Measurements from ENCODE around the gene CADM1. TPM values are rescaled to one million over a fixed set of nuclear protein-coding genes. Genes with fewer than 3 reads are reported as not detected.

Gene CADM1
- total and polyA plus RNA-seq, 8 donors: 0.58 to 29.7 (median 5.3) TPM

- H3K9me3 ChIP-seq: no peaks in the 10 kb centered on the region
- no peak overlapping the region for H3K27ac ChIP-seq
- no peak for TF ChIP-seq CTCF (IDR thresholded peaks at IDR 0.05)
- H3K27me3 ChIP-seq: no peaks in the 10 kb centered on the region
- intact Hi-C loops (cut with DNase I; ENCODE audit: low total_unique reads): no loop called here
- H3K4me1 ChIP-seq: peaks cover 0 to 7% (median 0%) of the 10 kb centered on the region in 4 donors
- no peak for DNase-seq
- H3K36me3 ChIP-seq: no peaks in the 10 kb centered on the region
- 78 to 84% (median 79%) methylated on average over 6 of the region's 6 CpGs for WGBS, 5 donors
- H3K4me3 ChIP-seq: no peak overlapping the region
Observed at GRCh38 chr11:115352805-115353485, 151.3 kb downstream of the CADM1 start.

DNA sequence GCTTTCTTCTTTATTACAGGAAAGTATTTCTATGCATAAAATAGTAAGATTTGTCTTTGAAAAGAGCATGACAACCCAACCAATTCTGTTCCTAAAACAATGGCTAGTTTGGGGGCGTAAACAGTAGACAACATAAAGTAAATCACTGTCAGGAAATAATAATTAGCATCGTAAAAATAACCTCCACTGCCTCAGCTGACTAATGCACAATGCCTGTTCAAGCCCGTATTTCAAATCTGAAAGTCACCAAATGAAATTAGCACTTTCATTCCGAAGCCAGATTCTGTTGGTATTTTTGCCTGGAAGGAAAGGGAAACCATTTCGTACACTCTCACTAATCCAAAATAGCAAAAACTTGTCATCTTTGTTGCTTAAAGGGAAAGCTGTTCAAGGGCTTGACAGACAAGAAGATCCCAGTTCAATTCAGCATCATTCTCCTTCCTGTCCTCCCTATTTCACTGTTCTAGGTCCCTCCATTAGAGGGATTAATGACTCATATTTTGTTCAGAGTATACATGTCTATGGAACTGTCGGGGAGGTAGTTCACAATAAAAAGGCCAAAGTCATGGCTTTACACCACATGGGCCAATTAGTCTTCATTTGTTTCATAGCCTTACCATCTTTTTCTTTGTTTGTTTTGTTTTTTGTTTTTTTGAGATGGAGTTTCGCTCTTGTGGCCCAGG lies 154.7 kb downstream of the CADM1 start:
- H3K27ac ChIP-seq: no peak overlapping the region
- H3K36me3 ChIP-seq: no peaks in the 10 kb centered on the region
- TF ChIP-seq CTCF (IDR thresholded peaks at IDR 0.05) (no peak), POLR2A (IDR thresholded peaks at IDR 0.05) (no peak)
- no peaks in the 10 kb centered on the region for H3K9me3 ChIP-seq
- 79 to 84% (median 80%) methylated on average over 7 of the region's 7 CpGs for WGBS, 5 donors
- H3K4me1 ChIP-seq: no peaks in the 10 kb centered on the region
- intact Hi-C loops (cut with DNase I; ENCODE audit: low total_unique reads): no loop called here
- no peak for DNase-seq
- no peaks in the 10 kb centered on the region for H3K27me3 ChIP-seq
- H3K4me3 ChIP-seq: no peak overlapping the region

DNA sequence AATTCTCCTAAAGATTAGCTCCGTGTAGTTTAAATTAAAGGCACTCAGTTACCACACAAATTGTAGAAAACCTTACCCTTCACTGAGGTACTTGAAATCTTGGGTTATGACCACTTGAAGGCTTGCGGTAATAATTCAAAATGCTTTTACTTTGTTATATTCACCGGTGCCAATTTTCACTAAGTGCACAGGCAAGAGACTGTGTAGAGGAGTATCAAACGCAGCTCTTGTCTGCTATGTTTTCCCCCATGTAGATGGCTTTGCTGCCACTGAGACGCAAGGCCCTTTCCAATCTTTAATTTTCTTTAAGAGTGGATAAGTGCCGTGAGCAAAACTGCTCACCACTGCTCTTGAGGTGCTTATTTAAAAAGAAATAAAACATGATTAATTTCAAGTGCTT lies 155.8 kb downstream of the CADM1 start:
- TF ChIP-seq POLR2AphosphoS5 (IDR thresholded peaks at IDR 0.05) (no peak), CTCF (IDR thresholded peaks at IDR 0.05) (no peak), POLR2A (IDR thresholded peaks at IDR 0.05) (no peak), EP300 (IDR thresholded peaks at IDR 0.05) (no peak)
- Histone ChIP-seq H3K4me3 (no peak overlapping the region), H3K27ac (no peak overlapping the region), H3K27me3 (no peaks in the 10 kb centered on the region), H3K9me3 (no peaks in the 10 kb centered on the region), H3K36me3 (no peaks in the 10 kb centered on the region), H3K4me1 (no peaks in the 10 kb centered on the region)
- intact Hi-C loops (cut with DNase I; ENCODE audit: low total_unique reads): no loop called here
- no peak for DNase-seq
- WGBS, 5 donors: 91 to 94% (median 92%) methylated on average over 6 of the region's 6 CpGs

GRCh38 chr11:115347106-115347505 lies 157.1 kb downstream of the CADM1 start:
- Histone ChIP-seq H3K36me3 (no peaks in the 10 kb centered on the region), H3K4me3 (no peak overlapping the region), H3K9me3 (no peaks in the 10 kb centered on the region), H3K27ac (no peak overlapping the region), H3K4me1 (no peaks in the 10 kb centered on the region), H3K27me3 (no peaks in the 10 kb centered on the region)
- no peak for DNase-seq
- TF ChIP-seq CTCF (IDR thresholded peaks at IDR 0.05) (no peak), EP300 (IDR thresholded peaks at IDR 0.05) (no peak), POLR2A (IDR thresholded peaks at IDR 0.05) (no peak), POLR2AphosphoS5 (IDR thresholded peaks at IDR 0.05) (no peak)
- intact Hi-C loops (cut with DNase I; ENCODE audit: low total_unique reads): no loop called here
- 89 to 93% (median 92%) methylated on average over 4 of the region's 4 CpGs for WGBS, 5 donors

All from stomach (tissue), 9 donors.